CD14-positive monocyte (primary cell): ENCODE data around the gene EMC8. TPM values are rescaled to one million over a fixed set of nuclear protein-coding genes. Genes with fewer than 3 reads are reported as not detected.
A peak's percentile ranks its signal among the peaks of the same experiment; 100 is the strongest.

Experiments
- DNase-seq, 3 donors: peaks; one replicate each; pipeline ENCODE4 v3.0.0-alpha.2; 2011 to 2022
- H2AFZ ChIP-seq: 2 replicates; pipeline ENCODE4 v1.6.0; 2012; ENCODE audit warnings: mild to moderate bottlenecking, low read depth, low read length, inconsistent platforms; ENCODE audit not compliant: insufficient read depth, poor library complexity, severe bottlenecking
- H3K27ac ChIP-seq, 2 donors: 1 replicate in 1 of 2; 2 replicates in 1 of 2; pipeline ENCODE4 v1.5.1; 2012 to 2013; ENCODE audit warnings: low read length in 2 of 2, control low read depth in 1 of 2, inconsistent platforms in 1 of 2, low read depth in 1 of 2, mild to moderate bottlenecking in 1 of 2
- H3K27me3 ChIP-seq, 2 donors: one replicate each; pipeline versions ENCODE4 v1.6.0 to v1.6.1; 2011 to 2013; ENCODE audit warnings: low read length in 2 of 2; ENCODE audit not compliant: control insufficient read depth in 2 of 2, insufficient read depth in 2 of 2
- H3K36me3 ChIP-seq, 2 donors: replicated peaks in 1 of 2; 1 replicate in 1 of 2; 2 replicates in 1 of 2; pipeline versions ENCODE4 v1.5.1 to v1.6.1; 2012 to 2013; ENCODE audit warnings: low read length in 2 of 2, control low read depth in 1 of 2, inconsistent platforms in 1 of 2, mild to moderate bottlenecking in 1 of 2; ENCODE audit not compliant: insufficient read depth in 2 of 2, control insufficient read depth in 1 of 2
- H3K4me1 ChIP-seq, 2 donors: 1 replicate in 1 of 2; 2 replicates in 1 of 2; pipeline versions ENCODE4 v1.5.1 to v1.6.1; 2012 to 2013; ENCODE audit warnings: low read length in 2 of 2, control low read depth in 1 of 2, inconsistent platforms in 1 of 2, mild to moderate bottlenecking in 1 of 2, moderate library complexity in 1 of 2; ENCODE audit not compliant: insufficient read depth in 2 of 2, control insufficient read depth in 1 of 2
- H3K4me2 ChIP-seq: replicated peaks from 2 replicates; pipeline ENCODE3; 2012; ENCODE audit warnings: low read length, moderate library complexity, mild to moderate bottlenecking; ENCODE audit not compliant: poor library complexity, severe bottlenecking; ENCODE audit errors: extremely low read depth
- H3K4me3 ChIP-seq, 3 experiments: fragments of 200-600 bp in 1 of 3; sonication (generic) in 1 of 3; replicated peaks in 1 of 3; 1 replicate in 2 of 3; 2 replicates in 1 of 3; pipeline ENCODE4 v1.5.1; 2011 to 2013; ENCODE audit warnings: low read length in 3 of 3, mild to moderate bottlenecking in 3 of 3, control low read depth in 2 of 3, low read depth in 2 of 3, inconsistent platforms in 1 of 3, moderate library complexity in 1 of 3
- H3K79me2 ChIP-seq: 2 replicates; pipeline ENCODE4 v1.6.0; 2012; ENCODE audit warnings: mild to moderate bottlenecking, control low read depth, inconsistent platforms, low read length, moderate library complexity; ENCODE audit not compliant: insufficient read depth
- H3K9ac ChIP-seq: 2 replicates; pipeline ENCODE4 v1.6.0; 2017; ENCODE audit warnings: low read length, mild to moderate bottlenecking; ENCODE audit not compliant: insufficient read depth, poor library complexity, severe bottlenecking
- H3K9me3 ChIP-seq, 2 donors: replicated peaks in 1 of 2; 1 replicate in 1 of 2; 2 replicates in 1 of 2; pipeline versions ENCODE4 v1.5.1 to v1.6.1; 2012 to 2013; ENCODE audit warnings: low read length in 2 of 2, control low read depth in 1 of 2; ENCODE audit not compliant: control insufficient read depth in 1 of 2, insufficient read depth in 1 of 2
- H4K20me1 ChIP-seq: 2 replicates; pipeline ENCODE4 v1.6.0; 2012; ENCODE audit warnings: mild to moderate bottlenecking, low read length, control low read depth, moderate library complexity; ENCODE audit not compliant: insufficient read depth
- H3K27ac Mint-ChIP-seq, 7 donors: one replicate each; pipeline ENCODE4 v1.8.0; 2020; ENCODE audit warnings: mild to moderate bottlenecking in 7 of 7, mixed read lengths in 7 of 7, moderate library complexity in 6 of 7, inconsistent platforms in 2 of 7
- H3K27me3 Mint-ChIP-seq, 3 donors: one replicate each; pipeline ENCODE4 v1.8.0; 2021 to 2022; ENCODE audit warnings: low read depth in 3 of 3, mild to moderate bottlenecking in 3 of 3, mixed read lengths in 3 of 3, moderate library complexity in 3 of 3, inconsistent platforms in 1 of 3
- H3K36me3 Mint-ChIP-seq, 2 donors: one replicate each; pipeline ENCODE4 v1.8.0; 2020; ENCODE audit warnings: mixed read lengths in 2 of 2, inconsistent platforms in 1 of 2, mild to moderate bottlenecking in 1 of 2
- H3K4me1 Mint-ChIP-seq: one replicate; pipeline ENCODE4 v1.8.0; 2020; ENCODE audit warnings: mild to moderate bottlenecking, mixed read lengths
- H3K4me3 Mint-ChIP-seq, 2 donors: one replicate each; pipeline ENCODE4 v1.8.0; 2020; ENCODE audit warnings: mild to moderate bottlenecking in 2 of 2, mixed read lengths in 2 of 2, moderate library complexity in 1 of 2
- H3K9me3 Mint-ChIP-seq, 7 donors: one replicate each; pipeline ENCODE4 v1.8.0; 2020 to 2022; ENCODE audit warnings: mixed read lengths in 7 of 7, mild to moderate bottlenecking in 6 of 7, moderate library complexity in 6 of 7, inconsistent platforms in 2 of 7
- WGBS: methylation state at CpG from one replicate; pipeline ENCODE4 v1.1.5; 2013; ENCODE audit warnings: missing lambda C conversion rate; ENCODE audit not compliant: insufficient coverage; 5-methylcytosine and 5-hydroxymethylcytosine counted together
- intact Hi-C, 2 donors: fragments of 100-400 bp; cut with micrococcal nuclease; formaldehyde crosslinking; loops; one replicate each; pipeline versions ENCODE4 v1.15.0 to v1.15.1; 2023
- polyA plus RNA-seq, 3 donors: library from polyadenylated mRNA; depleted of rRNA in 1 of 3; unstranded in 2 of 3; stranded (reverse) in 1 of 3; fragments of 300-500 nt in 2 of 3; fragments of >200 nt in 1 of 3; fragmentation: Illumina TruSeq in 2 of 3; gene quantifications; 1 replicate in 2 of 3; 2 replicates in 1 of 3; pipeline ENCODE4 v1.2.3, GENCODE V29; 2012 to 2021
- TF ChIP-seq, protein P1 (sequence below): fragments of 200-600 bp; IDR thresholded peaks from one replicate; pipeline ENCODE4 v1.8.0; 2022; ENCODE audit warnings: antibody characterized with exemption, mild to moderate bottlenecking

Gene EMC8
- polyA plus RNA-seq, 3 donors: 28.2 to 30.0 (median 29.9) TPM

DNA sequence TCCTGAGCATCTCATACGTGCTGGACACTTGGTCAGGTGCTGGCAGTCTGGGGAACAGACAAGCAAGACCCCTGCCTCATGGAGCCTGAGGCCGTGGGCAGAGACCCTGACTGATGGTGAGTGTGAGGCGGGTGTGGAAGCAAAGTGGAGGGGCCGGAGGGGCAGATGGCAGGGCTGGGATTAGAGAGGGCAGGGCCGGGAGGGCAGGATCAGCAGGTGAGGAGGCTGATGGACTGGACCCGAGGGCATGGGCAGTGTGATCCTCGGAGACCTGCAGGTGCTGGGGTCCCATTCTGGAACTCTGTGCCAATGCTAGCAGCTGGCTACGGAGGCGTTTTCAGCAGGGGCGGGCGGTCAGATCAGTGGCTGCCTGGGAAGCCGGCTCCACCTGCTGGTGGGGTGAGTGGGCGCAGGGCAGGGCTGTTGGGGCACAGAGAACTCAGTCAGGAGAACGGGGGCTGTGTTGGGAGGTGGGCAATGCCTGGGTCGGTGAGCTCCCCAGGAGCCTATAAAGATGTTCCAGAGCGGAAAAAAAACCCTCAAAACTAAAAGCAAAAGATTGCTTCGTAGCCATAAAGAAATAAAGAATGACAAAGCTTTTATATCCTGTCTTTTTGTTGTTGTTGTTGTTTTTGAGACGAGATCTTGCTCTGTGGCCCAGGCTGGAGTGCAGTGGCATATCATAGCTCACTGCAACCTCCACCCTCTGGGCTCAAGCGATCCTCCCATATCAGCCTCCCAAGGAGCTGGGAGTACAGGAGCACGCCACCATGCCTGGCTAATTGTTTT lies 39.5 kb downstream of the EMC8 start:
- Mint-ChIP-seq H3K27ac (peak overlapping the region; percentile 37 to 90 (median 83)), H3K36me3 (no peaks in the 10 kb centered on the region), H3K9me3 (peaks cover 0 to 6% (median 2%) of the 10 kb centered on the region in 7 donors), H3K4me3 (peak overlapping the region; percentile 56 to 85), H3K27me3 (peaks cover 5 to 10% (median 8%) of the 10 kb centered on the region in 3 donors), H3K4me1 (peaks cover 58% of the 10 kb centered on the region)
- TF ChIP-seq, protein P1, sequence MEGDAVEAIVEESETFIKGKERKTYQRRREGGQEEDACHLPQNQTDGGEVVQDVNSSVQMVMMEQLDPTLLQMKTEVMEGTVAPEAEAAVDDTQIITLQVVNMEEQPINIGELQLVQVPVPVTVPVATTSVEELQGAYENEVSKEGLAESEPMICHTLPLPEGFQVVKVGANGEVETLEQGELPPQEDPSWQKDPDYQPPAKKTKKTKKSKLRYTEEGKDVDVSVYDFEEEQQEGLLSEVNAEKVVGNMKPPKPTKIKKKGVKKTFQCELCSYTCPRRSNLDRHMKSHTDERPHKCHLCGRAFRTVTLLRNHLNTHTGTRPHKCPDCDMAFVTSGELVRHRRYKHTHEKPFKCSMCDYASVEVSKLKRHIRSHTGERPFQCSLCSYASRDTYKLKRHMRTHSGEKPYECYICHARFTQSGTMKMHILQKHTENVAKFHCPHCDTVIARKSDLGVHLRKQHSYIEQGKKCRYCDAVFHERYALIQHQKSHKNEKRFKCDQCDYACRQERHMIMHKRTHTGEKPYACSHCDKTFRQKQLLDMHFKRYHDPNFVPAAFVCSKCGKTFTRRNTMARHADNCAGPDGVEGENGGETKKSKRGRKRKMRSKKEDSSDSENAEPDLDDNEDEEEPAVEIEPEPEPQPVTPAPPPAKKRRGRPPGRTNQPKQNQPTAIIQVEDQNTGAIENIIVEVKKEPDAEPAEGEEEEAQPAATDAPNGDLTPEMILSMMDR: peak; percentile 26
- Histone ChIP-seq H3K4me2 (peak overlapping the region; percentile 76), H3K79me2 (no peaks in the 10 kb centered on the region), H4K20me1 (no peaks in the 10 kb centered on the region), H3K9ac (no peak overlapping the region), H3K27ac (peak overlapping the region; percentile 45 to 73), H3K9me3 (no peaks in the 10 kb centered on the region), H3K36me3 (no peaks in the 10 kb centered on the region), H3K4me3 (peak overlapping the region in 2 of 3 experiments; percentile 25 to 71), H3K4me1 (peaks cover 51 to 69% of the 10 kb centered on the region in 2 donors), H3K27me3 (no peaks in the 10 kb centered on the region), H2AFZ (peak overlapping the region; percentile 47)
- intact Hi-C loops: loop anchor here in 1 of 2 donors (5.0 kb wide), 1 partner anchor 43 kb away; no protein-coding TSS in a partner anchor
- 47% methylated on average over 11 of the region's 20 CpGs for WGBS
- peak; percentile 28 to 44 (median 38) for DNase-seq

DNA sequence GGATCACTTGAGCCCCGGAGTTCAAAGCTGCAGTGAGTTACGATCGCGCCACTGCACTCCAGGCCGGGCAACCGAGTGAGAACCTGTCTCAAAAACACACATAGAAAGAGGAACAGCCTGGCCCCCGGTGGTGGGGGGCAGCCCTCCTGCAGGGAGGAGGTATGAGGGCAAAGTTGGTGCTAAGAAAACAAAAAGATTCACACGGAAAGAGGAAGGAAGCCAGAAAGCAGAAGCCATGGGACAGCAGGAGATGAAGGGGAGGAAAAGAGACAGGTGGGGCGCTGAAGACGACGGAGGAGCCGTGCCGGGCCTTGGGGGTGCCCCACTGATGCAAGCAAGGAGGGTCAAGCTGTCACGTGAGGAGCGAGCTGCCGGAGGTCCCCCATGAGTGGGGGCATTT lies 40.2 kb downstream of the EMC8 start:
- Histone ChIP-seq H3K79me2 (no peaks in the 10 kb centered on the region), H2AFZ (peak overlapping the region; percentile 47), H4K20me1 (no peaks in the 10 kb centered on the region), H3K4me2 (peak overlapping the region; percentile 76), H3K27ac (peak overlapping the region; percentile 45 to 73), H3K27me3 (no peaks in the 10 kb centered on the region), H3K4me3 (peak overlapping the region in 2 of 3 experiments; percentile 25 to 71), H3K9ac (no peak overlapping the region), H3K36me3 (no peaks in the 10 kb centered on the region), H3K4me1 (peaks cover 51 to 69% of the 10 kb centered on the region in 2 donors), H3K9me3 (no peaks in the 10 kb centered on the region)
- no peaks in the 10 kb centered on the region for H3K36me3 Mint-ChIP-seq
- H3K4me3 Mint-ChIP-seq: peak overlapping the region; percentile 56 to 85
- H3K9me3 Mint-ChIP-seq: peaks cover 0 to 6% (median 2%) of the 10 kb centered on the region in 7 donors
- peak overlapping the region; percentile 42 to 90 (median 85) for H3K27ac Mint-ChIP-seq
- H3K4me1 Mint-ChIP-seq: peaks cover 60% of the 10 kb centered on the region
- DNase-seq: peak; percentile 70 to 77 (median 70)
- intact Hi-C loops: loop anchor here in 1 of 2 donors (5.0 kb wide), 1 partner anchor 42 kb away; no protein-coding TSS in a partner anchor
- TF ChIP-seq, protein P1: no peak
- peaks cover 6 to 10% (median 9%) of the 10 kb centered on the region in 3 donors for H3K27me3 Mint-ChIP-seq
- WGBS: 2% methylated on average over 8 of the region's 16 CpGs
